GM18861 (cell line): ENCODE results near the gene LSG1.

Experiments
- ATAC-seq: cut with Tn5 transposase; IDR thresholded peaks from one replicate; pipeline ENCODE4 v1.9.1; 2021; ENCODE audit not compliant: unreplicated experiment

Gene LSG1

GRCh38 chr3:194687638-194688199 lies 15.7 kb upstream of the LSG1 start:
- ATAC-seq, result no peak

GRCh38 chr3:194686816-194687637 lies 15.0 kb upstream of the LSG1 start:
- ATAC-seq, result no peak

GRCh38 chr3:194686414-194686815 lies 14.4 kb upstream of the LSG1 start:
- no peak for ATAC-seq

- ATAC-seq, result no peak
Observed at GRCh38 chr3:194685718-194686413, 13.9 kb upstream of the LSG1 start, which contains the start of gene FAM43A. Gene FAM43A, plus strand, starts transcription at chr3:194685883. Its CDS starts 944 bp downstream, at chr3:194686827.

- ATAC-seq, result no peak
Observed at GRCh38 chr3:194685065-194685717, 13.2 kb upstream of the LSG1 start.

GRCh38 chr3:194683380-194683779 lies 11.4 kb upstream of the LSG1 start:
- ATAC-seq, result no peak

- peak; percentile 39 for ATAC-seq
Observed at GRCh38 chr3:194682694-194683310, 10.8 kb upstream of the LSG1 start.

GRCh38 chr3:194682189-194682693 lies 10.2 kb upstream of the LSG1 start:
- ATAC-seq, result no peak

- no peak for ATAC-seq
Observed at GRCh38 chr3:194680888-194681615, 9.1 kb upstream of the LSG1 start.

GRCh38 chr3:194676471-194676870 lies 4.5 kb upstream of the LSG1 start:
- ATAC-seq, result no peak

- no peak for ATAC-seq
Observed at GRCh38 chr3:194675680-194676079, 3.7 kb upstream of the LSG1 start.

GRCh38 chr3:194675081-194675640 lies 3.2 kb upstream of the LSG1 start:
- ATAC-seq, result no peak

GRCh38 chr3:194673761-194674160 lies 1.8 kb upstream of the LSG1 start:
- ATAC-seq, result no peak

- no peak for ATAC-seq
Observed at GRCh38 chr3:194672876-194673275, 885 bp upstream of the LSG1 start.

- ATAC-seq, result peak; percentile 31
Observed at GRCh38 chr3:194671511-194671899, 486 bp downstream of the LSG1 start.

- no peak for ATAC-seq
Observed at GRCh38 chr3:194667363-194667762, 4.6 kb downstream of the LSG1 start.

GRCh38 chr3:194664857-194665256 lies 7.1 kb downstream of the LSG1 start:
- no peak for ATAC-seq

- ATAC-seq, result no peak
Observed at GRCh38 chr3:194661946-194662345, 10.0 kb downstream of the LSG1 start.

GRCh38 chr3:194661374-194661773 lies 10.6 kb downstream of the LSG1 start:
- no peak for ATAC-seq

- ATAC-seq, result no peak
Observed at GRCh38 chr3:194659778-194660177, 12.2 kb downstream of the LSG1 start.
